NCI-H69 (cell line): ENCODE results near the gene UTP14C.
"Not testable (repeated sequence)": the region's sequence is repeated elsewhere in the genome, so short reads cannot be mapped to it uniquely, and the experiment has no call there.

Source experiments
- DNase-seq: peaks from one replicate; lab custom pipeline; 2025; lab: John Stamatoyannopoulos, UW

The UTP14C gene

GRCh38 chr13:52002361-52002760 is 22.1 kb upstream of the UTP14C start:
- DNase-seq: no peak

GRCh38 chr13:52003541-52003940 is 20.9 kb upstream of the UTP14C start:
- DNase-seq: peak; percentile 16

DNA sequence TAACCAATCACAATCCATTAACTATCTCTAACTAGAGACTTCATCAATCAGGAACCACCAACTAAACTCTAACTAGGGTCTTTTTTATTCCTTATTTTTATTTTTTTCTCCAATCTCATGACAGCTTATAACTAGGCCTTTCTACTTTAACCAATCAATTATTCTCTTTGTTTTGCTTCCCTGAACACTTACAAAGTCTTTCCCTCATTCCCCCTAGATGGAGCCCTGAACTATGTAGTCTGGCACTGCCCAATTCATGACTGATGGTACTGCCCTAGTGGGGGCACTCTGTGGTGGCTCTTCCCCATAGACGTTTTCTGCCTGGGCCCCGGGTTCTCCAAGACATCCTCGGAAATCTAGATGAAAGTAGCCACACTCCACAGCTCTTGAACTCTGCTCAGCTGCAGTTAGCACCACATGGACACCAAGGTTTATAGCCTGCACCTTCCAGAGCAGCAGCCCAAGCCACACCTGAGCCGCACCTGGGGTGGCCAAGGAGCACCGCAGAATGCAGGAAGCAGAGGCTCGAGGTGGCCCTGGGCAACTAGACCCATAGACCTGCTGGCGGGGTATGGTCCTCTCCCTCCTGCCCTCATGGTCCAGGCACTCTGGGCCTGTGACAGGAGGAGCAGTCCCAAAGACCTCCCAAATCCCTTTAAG is 19.9 kb upstream of the UTP14C start:
- DNase-seq: no peak

DNA sequence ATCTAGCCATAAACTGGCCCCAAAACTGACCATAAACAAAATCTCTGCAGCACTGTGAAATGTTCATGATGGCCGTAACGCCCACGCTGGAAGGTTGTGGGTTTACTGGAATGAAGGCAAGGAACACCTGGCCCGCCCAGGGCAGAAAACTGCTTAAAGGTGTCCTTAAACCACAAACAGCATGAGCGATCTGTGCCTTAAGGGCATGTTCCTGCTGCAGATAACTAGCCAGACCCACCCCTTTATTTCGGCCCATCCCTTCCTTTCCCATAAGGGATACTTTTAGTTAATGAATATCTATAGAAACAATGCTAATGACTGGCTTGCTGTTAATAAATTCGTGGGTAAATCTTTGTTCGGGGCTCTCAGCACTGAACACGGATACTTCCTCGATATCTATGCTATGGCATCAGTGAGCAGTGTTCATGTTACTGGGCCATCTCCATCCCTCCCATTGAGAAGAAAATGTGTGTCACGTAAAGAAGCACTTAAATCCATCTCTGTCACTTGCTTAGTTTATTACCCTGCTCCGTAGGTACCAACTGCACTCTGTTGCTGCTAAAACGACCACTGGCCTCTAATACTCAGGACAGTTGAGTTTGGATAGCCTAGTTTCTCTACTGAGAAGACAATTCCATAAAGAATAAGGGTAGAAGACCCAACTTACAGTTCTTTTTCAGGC is 18.5 kb upstream of the UTP14C start:
- no peak for DNase-seq

DNA sequence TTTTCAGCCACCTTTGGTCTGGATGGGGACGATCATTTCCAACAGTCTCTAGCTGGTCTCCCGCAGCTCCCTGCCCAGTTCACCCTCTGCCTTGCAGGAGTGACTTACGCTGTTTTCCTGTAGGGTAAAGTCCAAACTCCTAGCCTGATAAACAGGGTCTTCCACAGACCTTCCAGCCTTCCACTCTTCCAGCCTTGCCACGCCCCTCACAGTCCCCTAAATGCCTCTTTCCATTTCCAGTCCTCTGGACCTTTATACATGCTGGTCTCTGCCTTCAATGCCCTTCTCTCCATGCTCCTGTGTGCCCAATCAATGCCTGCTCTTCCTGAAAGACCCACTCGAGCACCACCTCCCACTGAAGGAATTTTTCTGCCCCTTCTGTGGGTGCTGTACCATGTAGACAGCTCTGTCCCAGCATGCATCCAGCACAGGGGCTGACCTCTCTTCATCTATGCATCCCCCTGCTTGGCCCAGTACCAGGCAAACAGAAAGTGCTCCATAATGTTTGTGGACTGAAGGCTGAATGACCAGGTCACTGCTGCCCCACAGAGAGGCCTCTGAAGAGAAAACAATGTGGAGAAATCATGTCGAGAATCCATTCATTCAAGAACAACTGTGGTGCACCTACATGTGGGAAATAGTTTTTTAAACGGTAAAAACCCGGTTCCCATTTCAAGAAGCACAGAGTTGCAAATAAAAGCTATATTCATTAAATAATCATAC is 17.8 kb upstream of the UTP14C start:
- DNase-seq: no peak

GRCh38 chr13:52009946-52010345 is 14.5 kb upstream of the UTP14C start:
- DNase-seq: no peak

DNA sequence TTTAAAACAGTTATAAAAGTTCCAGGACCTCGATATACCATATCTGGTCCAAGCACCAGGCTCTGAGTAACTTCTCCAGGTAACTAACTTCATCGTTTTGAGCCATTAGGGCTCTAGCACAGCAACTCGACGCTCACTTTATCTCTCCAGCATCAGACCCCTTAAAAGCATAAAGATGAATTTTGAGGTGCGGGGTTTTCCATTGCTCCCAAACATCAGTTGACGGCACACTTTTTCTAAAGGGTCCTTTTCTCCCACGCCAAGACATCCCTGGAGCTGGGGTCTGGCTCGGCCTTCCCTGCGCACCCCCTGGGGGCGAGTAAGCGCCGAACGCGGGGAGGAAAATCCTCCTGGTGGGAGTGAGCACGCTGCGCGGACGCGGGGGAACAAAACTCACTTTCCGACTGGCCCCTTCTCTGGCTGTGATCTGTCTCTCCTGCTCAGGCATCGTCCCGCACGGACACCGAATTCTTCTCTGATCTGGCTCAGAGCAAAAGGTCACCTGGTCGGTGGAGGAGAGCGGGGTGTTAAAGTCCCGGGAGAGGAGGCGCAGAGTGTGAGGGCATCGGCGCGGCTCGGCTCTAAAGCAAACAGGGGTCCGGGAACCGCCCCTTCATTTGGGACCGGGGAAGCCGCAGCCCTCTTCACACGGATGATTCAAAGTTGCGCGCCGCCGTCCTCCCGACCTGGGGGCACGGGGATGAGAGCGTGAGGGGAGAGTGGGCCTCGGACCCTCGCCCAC is 13.4 kb upstream of the UTP14C start, which contains the start of gene ATP7B:
TSS of gene ATP7B (minus strand) at position 561 of the 742 bp plus-strand sequence. CDS start at position 448, 113 bp downstream.
- peak; percentile 26 for DNase-seq

DNA sequence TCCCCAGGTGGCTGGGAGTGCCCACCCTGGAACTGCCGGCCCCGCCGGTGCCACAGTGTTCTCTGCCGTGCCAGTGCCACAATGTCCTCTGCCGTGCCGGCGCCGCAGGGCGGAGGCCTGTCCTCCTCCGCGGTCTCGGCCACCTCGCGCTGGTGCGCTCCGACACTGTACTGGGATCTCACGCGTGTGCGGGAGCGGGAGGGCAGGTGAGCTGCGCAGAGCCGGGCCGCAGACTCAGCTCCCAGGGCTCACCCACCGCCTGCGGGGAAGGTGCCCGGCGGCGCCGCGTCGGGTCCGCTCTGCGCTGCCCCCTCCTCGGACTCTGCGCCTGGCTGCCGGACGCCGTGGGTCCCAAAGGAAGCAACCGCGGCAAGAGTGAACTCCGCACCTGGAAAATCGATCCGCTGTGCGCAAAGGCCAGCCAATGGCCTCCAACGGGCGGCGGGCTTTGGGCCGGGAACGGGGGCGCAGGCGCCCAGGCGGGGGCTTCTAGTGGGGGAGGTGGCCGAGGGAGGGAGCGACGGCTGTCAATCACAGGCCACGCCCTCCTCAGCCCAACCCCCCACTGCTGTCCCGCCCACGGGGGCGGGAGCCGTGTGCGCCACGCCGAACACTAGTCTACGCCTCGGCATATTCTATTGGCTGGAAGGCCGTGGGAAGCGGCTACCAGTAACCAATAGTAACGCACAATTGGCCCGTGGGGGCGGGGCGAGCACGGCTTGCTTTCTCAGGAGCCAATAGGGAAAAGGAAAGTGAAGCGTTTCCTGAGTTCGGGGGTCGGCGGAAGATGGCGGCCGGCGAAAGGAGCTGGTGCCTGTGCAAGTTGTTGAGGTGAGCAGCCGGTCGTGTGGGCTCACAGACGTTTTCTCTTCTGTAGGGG is 12.6 kb upstream of the UTP14C start, which contains the start of gene ALG11:
TSS of gene ALG11 (plus strand) at position 767 of the 880 bp plus-strand sequence. CDS start at position 788, 21 bp downstream.
- peak; percentile 96 for DNase-seq

- no peak for DNase-seq
Measured at GRCh38 chr13:52012512-52012836, 12.0 kb upstream of the UTP14C start.

DNA sequence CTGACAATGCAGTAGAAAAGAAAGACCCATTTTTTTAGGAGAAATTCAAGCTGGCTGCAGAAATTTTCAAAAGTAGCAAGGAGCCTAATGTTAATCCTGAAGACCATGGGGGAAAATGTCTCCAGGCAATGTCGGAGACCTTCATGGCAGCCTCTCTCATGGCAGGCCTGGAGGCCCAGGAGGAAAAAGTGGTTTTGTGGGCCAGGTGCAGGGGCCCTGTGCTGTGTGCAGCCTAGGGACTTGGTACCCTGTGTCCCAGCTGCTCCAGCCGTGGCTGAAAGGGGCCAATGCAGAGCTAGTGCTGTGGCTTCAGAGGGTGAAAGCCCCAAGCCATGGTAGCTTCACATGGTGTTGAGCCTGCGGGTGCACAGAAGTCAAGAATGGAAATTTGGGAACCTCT is 8.2 kb upstream of the UTP14C start:
- DNase-seq: no peak

GRCh38 chr13:52020191-52020590 is 4.3 kb upstream of the UTP14C start:
- DNase-seq: no peak

DNA sequence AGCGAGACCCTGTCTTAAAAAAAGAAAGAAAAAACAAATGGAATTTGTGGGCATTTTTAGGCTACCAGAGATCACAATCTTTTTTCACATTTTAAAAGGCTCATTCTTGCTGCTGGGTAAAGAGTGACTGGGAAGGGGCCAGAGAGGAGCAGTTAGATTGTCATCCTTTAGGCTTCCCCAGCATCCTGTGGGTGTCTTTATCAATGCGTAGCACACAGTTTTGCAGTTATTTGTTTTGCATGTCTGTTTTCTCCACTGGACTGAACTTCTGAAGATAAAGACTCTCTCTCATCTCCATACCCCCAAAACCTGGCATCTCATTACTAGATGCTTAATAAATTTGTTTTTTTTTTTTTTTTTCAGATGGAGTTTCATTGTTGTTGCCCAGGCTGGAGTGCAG is 2.1 kb upstream of the UTP14C start:
- DNase-seq: no peak

GRCh38 chr13:52025475-52026245 is 1.2 kb downstream of the UTP14C start:
- DNase-seq: no peak

GRCh38 chr13:52026246-52026626 is 1.7 kb downstream of the UTP14C start:
- DNase-seq: no peak

DNA sequence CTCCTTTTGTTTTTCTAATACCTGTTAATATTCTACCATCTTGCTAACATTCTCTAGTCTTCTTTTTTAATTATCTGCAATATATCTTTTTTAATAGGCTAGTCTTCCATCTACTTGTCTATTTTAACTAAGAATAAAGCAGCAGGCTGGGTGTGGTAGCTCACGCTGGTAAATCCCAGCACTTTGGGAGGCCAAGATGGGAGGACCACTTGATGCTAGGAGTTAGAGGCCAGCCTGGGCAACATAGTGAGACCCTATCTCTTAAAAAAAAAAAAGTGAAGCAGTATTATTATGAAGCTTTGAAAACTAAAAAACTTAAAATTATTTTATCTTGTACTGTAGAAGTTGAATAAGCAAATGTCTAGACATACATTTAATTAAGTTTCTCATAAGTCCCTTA is 3.3 kb downstream of the UTP14C start:
- no peak for DNase-seq

GRCh38 chr13:52029569-52029968 is 5.1 kb downstream of the UTP14C start:
- DNase-seq: peak; percentile 65

GRCh38 chr13:52030401-52030800 is 5.9 kb downstream of the UTP14C start:
- DNase-seq: not testable (repeated sequence)

DNA sequence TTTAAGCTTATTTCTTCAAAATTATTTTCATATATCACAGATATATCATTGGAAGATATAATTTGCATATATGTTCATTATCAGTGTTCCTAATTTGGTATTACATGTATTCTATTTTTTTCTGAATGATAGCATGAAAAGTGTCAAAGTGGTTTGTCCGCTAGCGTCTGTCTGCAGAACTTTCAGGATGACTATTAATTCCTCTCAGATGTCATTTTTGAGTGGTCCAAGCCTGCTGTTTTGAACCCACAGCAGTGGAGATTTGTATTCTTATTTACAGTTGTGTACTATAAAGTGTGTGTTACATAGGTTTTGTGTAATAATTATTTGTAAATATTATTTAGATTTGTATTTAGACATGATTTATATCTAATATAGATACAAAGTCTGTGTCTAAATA is 8.5 kb downstream of the UTP14C start:
- DNase-seq: no peak

DNA sequence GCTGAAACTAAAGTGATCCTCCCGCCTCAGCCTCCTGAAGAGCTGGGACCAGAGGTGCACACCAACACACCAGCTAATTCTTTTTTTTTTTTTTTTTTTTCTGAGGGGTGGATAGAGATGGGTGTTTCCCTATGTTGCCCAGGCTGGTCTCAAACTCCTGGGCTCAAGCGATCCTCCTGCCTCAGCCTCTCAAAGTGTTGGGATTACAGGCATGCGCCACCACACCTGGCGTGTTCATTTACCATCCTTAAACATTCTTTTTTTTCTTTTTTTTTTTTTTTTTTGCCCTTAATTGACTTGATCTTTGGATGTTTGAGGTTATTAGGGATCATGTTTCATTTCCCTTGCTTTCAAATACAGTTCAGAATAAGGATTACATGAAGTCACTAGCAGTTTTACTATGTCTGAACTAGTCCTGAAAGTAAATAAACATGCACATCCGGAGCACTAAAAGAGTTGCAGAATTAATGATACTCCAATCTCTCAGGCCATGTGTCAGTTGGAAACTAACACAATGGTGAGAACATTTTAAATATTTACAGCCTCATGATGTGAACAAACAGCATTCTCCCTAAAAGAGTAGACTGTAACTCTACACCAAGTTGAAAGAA is 10.2 kb downstream of the UTP14C start:
- DNase-seq: peak; percentile 56

GRCh38 chr13:52036037-52036436 is 11.5 kb downstream of the UTP14C start:
- DNase-seq: no peak
